Choroid plexus epithelial cell (primary cell): Measurements from ENCODE around the gene ZSCAN18.

Source experiments
- DNase-seq: peaks from one replicate; pipeline ENCODE4 v3.0.0-alpha.2; 2010; ENCODE audit warnings: low read depth
- H3K4me3 ChIP-seq: 2 replicates; pipeline ENCODE4 v1.5.1; 2011; ENCODE audit warnings: low read depth, mild to moderate bottlenecking, control low read depth, low read length, moderate library complexity
- TF ChIP-seq, protein P1 (sequence below): conservative IDR thresholded peaks from 2 replicates; pipeline ENCODE4 v1.5.1; 2011; ENCODE audit warnings: low read depth, mild to moderate bottlenecking, control low read depth, inconsistent platforms, low read length, moderate library complexity

Gene ZSCAN18

GRCh38 chr19:58096884-58097283, 1.1 kb downstream of the ZSCAN18 start:
- no peak for DNase-seq
- TF ChIP-seq, protein P1, sequence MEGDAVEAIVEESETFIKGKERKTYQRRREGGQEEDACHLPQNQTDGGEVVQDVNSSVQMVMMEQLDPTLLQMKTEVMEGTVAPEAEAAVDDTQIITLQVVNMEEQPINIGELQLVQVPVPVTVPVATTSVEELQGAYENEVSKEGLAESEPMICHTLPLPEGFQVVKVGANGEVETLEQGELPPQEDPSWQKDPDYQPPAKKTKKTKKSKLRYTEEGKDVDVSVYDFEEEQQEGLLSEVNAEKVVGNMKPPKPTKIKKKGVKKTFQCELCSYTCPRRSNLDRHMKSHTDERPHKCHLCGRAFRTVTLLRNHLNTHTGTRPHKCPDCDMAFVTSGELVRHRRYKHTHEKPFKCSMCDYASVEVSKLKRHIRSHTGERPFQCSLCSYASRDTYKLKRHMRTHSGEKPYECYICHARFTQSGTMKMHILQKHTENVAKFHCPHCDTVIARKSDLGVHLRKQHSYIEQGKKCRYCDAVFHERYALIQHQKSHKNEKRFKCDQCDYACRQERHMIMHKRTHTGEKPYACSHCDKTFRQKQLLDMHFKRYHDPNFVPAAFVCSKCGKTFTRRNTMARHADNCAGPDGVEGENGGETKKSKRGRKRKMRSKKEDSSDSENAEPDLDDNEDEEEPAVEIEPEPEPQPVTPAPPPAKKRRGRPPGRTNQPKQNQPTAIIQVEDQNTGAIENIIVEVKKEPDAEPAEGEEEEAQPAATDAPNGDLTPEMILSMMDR, result no peak

DNA sequence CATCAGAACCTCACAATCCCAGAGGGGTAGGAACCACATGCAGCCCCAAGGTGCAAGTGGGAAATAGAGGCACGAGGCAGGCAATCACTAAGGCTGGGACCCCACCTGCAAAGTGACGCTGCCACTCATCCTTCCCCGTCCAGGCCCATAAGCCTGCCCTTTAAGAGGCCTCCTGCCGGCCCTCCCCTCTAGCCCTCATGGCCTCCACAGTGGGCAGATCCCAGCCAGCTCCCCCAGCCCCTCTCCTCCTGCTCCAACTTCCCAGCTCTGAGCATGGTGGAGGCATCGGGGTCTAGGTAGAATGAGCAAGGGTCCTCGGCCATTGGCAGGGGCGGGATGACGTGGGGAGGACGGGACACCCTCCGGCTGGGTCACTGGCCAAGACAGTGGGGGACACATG, 2.7 kb downstream of the ZSCAN18 start:
- no peak for DNase-seq
- TF ChIP-seq, protein P1, result no peak
- no peak overlapping the region for H3K4me3 ChIP-seq

More at GRCh38 chr19:58096884-58097283, 1.1 kb downstream of the ZSCAN18 start:
- H3K4me3 ChIP-seq, result no peak overlapping the region

GRCh38 chr19:58093071-58093470, 5.0 kb downstream of the ZSCAN18 start:
- no peak overlapping the region for H3K4me3 ChIP-seq
- no peak for DNase-seq
- TF ChIP-seq, protein P1, result no peak

DNA sequence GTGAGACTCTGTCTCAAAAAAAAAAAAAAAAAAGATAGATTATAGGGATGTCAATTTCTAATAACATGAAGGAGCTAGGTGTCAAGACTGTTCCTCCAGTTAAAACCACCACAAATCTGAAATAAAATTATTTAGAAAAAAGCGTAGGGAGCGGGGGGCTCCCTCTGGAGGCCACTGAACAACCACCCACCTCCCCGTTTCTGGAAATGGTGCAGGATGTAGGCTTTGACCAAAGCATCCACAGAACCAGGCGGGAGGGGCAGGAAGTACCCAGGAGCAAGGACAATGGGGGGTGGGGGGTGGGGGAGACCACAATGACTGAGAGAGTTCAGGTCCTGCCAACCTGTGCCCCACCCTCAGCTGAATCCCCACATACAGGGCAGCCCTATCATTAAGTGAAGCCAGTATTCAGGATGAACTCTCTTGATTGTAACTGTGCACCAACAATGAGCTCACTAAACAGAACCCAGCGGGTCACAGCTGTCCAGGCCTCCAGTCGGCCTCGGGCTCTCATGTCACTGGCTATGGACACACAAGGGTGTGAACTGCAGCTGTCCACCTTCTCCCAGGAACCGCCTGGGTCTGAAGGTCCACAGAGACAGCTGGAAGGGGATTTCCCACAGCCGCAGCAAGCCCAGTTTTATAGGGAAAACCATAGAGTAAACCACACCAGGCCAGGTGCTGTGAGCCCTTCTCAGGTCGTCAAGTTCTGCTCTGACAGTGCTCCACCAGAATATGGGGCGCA, 6.6 kb downstream of the ZSCAN18 start:
- TF ChIP-seq, protein P1, result no peak
- no peak overlapping the region for H3K4me3 ChIP-seq
- DNase-seq, result no peak

- H3K4me3 ChIP-seq, result no peak overlapping the region
- DNase-seq, result no peak
- TF ChIP-seq, protein P1, result no peak
Measured at GRCh38 chr19:58089846-58090245, 8.2 kb downstream of the ZSCAN18 start.

GRCh38 chr19:58088521-58089052, 9.4 kb downstream of the ZSCAN18 start:
- no peak overlapping the region for H3K4me3 ChIP-seq
- no peak for DNase-seq
- TF ChIP-seq, protein P1, result no peak
